GM18861 (cell line): ENCODE measurements around the gene MAEL.
A peak's percentile ranks its signal among the peaks of the same experiment; 100 is the strongest.

ENCODE experiments used
- ATAC-seq: cut with Tn5 transposase; IDR thresholded peaks from one replicate; pipeline ENCODE4 v1.9.1; 2021; ENCODE audit not compliant: unreplicated experiment

The MAEL gene

GRCh38 chr1:167054946-167055630 is 66.0 kb downstream of the MAEL start:
- no peak for ATAC-seq

- ATAC-seq: peak; percentile 9
Observed at GRCh38 chr1:167056529-167057231, 67.6 kb downstream of the MAEL start.

GRCh38 chr1:167057241-167057688 is 68.2 kb downstream of the MAEL start:
- peak; percentile 66 for ATAC-seq

DNA sequence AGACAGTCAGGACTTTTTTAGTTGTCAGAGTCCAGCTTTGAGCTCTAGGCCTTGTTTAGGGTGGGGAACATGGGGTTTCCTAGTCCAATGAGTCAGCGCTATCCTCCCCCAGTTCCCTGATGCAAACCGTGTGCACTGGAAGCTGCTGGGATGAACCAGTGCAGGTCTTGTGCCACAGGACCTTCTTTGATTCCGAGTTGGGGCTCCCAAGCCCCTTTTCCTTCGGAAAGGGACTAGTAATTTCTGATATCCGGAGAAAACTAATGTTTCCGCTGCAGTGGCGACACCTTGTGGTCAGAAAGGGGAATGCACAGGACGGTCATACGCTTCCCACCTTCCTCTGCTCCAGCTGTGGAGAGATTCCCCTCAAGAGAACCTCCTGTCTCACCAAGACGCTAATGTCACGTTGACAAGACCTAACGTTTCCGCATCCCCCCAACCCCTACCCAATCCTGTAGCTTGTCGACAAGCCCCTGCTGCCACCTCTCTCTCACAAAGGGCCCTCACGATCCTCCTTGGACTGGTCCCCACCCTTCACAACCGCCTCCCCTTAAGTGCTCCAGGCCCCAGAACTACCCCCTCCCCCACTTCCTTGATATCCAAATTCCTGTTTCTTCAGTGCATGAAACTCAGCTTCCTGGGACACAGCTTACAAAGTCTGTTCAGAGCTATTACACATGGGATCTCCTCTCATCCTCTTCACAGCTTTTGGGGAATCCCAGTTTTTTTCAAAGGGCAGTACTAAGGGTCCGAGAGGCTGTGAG is 70.1 kb downstream of the MAEL start:
- no peak for ATAC-seq

GRCh38 chr1:167059809-167060107 is 70.7 kb downstream of the MAEL start:
- ATAC-seq: no peak

DNA sequence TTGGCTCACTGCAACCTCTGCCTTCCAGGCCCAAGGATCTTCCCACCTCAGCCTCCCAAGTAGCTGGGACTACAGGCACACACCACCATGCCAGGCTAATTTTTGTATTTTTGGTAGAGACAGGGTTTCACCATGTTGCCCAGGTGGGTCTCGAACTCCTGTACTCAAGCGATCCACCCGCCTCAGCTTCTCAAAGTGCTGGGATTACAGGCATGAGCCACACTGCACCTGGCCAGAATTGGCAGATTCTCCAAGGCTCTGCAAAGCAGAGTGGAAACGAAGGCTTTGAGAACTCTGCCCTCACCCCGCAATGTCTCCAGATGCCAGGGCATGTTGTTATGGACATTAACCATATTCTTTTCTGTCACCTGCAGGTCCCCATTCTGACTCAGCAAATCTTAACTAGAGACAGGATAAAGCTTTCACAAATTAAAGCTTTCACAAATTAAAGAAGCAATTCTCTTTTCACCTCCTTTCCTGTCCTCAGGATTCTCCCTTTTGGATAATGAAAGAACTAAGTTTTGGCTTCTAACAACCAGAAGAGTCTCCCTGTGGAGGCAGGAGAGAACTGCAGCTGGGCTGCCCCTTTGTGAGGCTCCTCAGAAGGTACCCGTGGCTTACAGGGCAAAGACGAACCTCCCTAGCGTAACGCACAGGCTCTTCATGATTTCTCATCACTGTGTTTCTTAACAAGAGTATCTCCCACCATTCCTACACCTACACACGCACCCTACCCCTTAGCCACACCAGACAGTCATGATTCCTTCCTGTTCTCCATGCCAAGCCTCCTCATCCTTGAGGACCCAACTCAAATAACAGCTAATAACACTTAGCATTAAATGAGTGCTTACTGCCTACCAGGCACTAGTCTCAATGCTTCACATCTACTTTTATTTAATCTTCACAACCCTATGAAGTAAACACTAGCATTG is 71.3 kb downstream of the MAEL start:
- ATAC-seq: no peak

GRCh38 chr1:167061073-167061464 is 72.0 kb downstream of the MAEL start:
- ATAC-seq: no peak

GRCh38 chr1:167064621-167065020 is 75.5 kb downstream of the MAEL start:
- ATAC-seq: no peak

DNA sequence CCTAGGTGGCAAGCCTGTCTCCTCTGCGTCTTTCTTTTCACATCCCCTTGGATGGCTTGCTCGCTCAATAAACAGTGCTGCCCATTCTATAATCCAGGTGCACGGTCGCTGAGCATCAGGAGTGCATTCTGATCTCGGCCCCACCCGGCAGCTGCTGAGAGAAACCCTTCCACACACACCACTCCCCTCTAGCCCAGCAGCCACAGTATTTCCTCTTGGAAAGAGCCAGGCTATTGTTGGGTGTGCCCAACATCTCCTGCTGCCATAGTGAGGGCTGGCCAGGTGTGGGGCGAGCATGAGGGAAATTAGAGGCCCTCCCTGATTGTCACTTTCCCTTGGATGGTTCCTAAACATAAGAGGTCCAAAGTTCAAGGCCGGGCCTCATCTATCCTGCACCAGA is 76.4 kb downstream of the MAEL start:
- ATAC-seq: no peak

DNA sequence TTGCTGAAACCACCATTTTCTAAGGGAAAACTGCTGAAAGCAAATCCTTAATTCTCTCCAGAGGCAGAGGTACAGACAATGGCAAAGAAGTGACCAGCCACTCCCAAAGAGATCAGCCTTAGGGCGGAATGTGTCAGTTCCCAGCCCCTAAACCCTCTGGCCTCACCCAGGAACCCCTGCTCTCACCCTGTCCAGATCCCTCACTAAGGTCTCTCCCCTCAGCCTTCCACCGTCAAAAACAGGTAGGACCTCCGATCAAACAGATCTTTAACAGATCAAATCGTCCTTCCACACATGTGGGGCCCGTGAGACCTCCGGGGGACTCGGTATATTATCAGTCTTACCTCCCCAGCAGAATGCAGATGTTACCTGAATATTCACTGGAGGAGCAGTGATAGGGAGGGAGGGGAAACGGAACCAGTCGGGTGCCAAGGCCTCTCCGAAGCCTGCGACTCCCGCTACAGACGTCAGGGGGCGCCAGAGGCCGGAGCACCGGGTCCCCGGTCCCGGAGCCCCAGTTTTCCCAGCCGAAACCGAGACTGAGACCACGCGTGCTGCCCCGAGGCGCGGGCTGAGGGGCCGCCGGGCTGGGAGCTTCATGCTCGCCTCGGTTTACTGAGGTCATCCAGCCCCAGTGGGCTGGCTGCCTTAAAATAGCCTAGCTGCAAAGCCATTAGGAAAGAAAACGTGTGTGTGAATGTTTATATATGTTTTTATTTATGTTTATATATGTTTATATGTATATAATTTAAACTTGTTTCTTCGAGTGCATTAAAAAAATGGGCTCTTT is 77.4 kb downstream of the MAEL start:
- peak; percentile 60 for ATAC-seq

DNA sequence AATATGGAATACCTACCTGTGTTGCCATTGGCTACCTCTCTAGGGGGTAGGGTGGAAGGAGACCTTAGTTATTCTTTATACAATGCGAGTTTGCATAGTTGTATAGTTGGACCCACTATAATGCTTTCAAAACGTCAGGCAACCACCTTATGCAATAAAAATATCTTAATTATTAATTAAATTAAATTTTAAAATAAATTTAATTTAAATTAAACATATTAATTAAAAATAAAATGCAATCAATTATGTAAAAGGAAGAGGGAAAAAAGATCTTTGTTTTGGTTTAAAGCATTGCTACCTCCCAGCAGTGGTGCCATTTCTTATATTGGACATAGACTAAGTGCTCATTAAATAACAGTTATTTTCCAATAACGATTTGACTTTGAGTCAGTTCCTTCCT is 78.8 kb downstream of the MAEL start:
- ATAC-seq: no peak

DNA sequence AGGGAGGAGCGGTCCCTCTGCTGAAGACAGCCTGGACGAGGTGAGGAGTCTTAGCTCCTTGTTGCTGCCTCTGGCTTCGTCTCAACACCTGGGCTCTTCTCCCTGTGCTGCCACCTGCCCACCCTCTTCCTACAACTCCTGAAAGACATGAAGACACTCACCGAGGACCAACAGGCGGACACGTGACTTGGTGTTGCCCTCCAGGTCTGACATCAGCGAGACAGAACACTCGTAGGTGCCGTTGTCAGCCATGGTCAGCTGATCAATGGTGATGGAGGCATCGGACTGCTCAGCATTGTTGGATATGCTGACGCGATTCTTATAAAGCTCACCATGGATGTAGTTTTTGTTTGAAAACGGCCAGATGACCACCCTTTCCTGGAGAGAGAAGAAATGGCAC is 79.7 kb downstream of the MAEL start:
- ATAC-seq: no peak

DNA sequence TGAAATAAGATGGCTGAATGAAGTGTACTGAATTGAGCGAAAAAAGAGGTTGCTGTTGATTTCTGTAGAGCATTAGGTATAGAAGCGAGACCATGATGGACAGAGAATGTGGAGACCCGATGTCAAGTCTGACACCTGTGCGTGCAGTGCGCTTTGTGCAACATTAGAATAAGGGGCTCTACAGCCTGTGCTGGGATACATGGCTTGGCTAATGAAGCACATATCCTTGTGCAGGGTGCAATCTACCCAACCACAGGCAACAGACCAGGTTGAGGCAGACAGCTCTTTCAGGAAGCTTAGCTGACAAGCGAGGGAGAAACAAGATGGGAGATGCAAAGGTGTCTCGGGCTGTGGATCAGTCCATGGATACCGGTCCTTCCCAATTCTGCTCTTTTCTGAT is 82.2 kb downstream of the MAEL start:
- no peak for ATAC-seq
